CD14-positive monocyte (primary cell): Measurements from ENCODE around the gene MYADML2. TPM values are rescaled to one million over a fixed set of nuclear protein-coding genes. Genes with fewer than 3 reads are reported as not detected.

Experiments
- DNase-seq, 3 donors: peaks; one replicate each; pipeline ENCODE4 v3.0.0-alpha.2; 2011 to 2022
- H2AFZ ChIP-seq: 2 replicates; pipeline ENCODE4 v1.6.0; 2012; ENCODE audit warnings: mild to moderate bottlenecking, low read depth, low read length, inconsistent platforms; ENCODE audit not compliant: insufficient read depth, poor library complexity, severe bottlenecking
- H3K27ac ChIP-seq, 2 donors: 1 replicate in 1 of 2; 2 replicates in 1 of 2; pipeline ENCODE4 v1.5.1; 2012 to 2013; ENCODE audit warnings: low read length in 2 of 2, control low read depth in 1 of 2, inconsistent platforms in 1 of 2, low read depth in 1 of 2, mild to moderate bottlenecking in 1 of 2
- H3K27me3 ChIP-seq, 2 donors: one replicate each; pipeline versions ENCODE4 v1.6.0 to v1.6.1; 2011 to 2013; ENCODE audit warnings: low read length in 2 of 2; ENCODE audit not compliant: control insufficient read depth in 2 of 2, insufficient read depth in 2 of 2
- H3K36me3 ChIP-seq, 2 donors: replicated peaks in 1 of 2; 1 replicate in 1 of 2; 2 replicates in 1 of 2; pipeline versions ENCODE4 v1.5.1 to v1.6.1; 2012 to 2013; ENCODE audit warnings: low read length in 2 of 2, control low read depth in 1 of 2, inconsistent platforms in 1 of 2, mild to moderate bottlenecking in 1 of 2; ENCODE audit not compliant: insufficient read depth in 2 of 2, control insufficient read depth in 1 of 2
- H3K4me1 ChIP-seq, 2 donors: 1 replicate in 1 of 2; 2 replicates in 1 of 2; pipeline versions ENCODE4 v1.5.1 to v1.6.1; 2012 to 2013; ENCODE audit warnings: low read length in 2 of 2, control low read depth in 1 of 2, inconsistent platforms in 1 of 2, mild to moderate bottlenecking in 1 of 2, moderate library complexity in 1 of 2; ENCODE audit not compliant: insufficient read depth in 2 of 2, control insufficient read depth in 1 of 2
- H3K4me2 ChIP-seq: replicated peaks from 2 replicates; pipeline ENCODE3; 2012; ENCODE audit warnings: low read length, moderate library complexity, mild to moderate bottlenecking; ENCODE audit not compliant: poor library complexity, severe bottlenecking; ENCODE audit errors: extremely low read depth
- H3K4me3 ChIP-seq, 3 experiments: fragments of 200-600 bp in 1 of 3; sonication (generic) in 1 of 3; replicated peaks in 1 of 3; 1 replicate in 2 of 3; 2 replicates in 1 of 3; pipeline ENCODE4 v1.5.1; 2011 to 2013; ENCODE audit warnings: low read length in 3 of 3, mild to moderate bottlenecking in 3 of 3, control low read depth in 2 of 3, low read depth in 2 of 3, inconsistent platforms in 1 of 3, moderate library complexity in 1 of 3
- H3K79me2 ChIP-seq: 2 replicates; pipeline ENCODE4 v1.6.0; 2012; ENCODE audit warnings: mild to moderate bottlenecking, control low read depth, inconsistent platforms, low read length, moderate library complexity; ENCODE audit not compliant: insufficient read depth
- H3K9ac ChIP-seq: 2 replicates; pipeline ENCODE4 v1.6.0; 2017; ENCODE audit warnings: low read length, mild to moderate bottlenecking; ENCODE audit not compliant: insufficient read depth, poor library complexity, severe bottlenecking
- H3K9me3 ChIP-seq, 2 donors: replicated peaks in 1 of 2; 1 replicate in 1 of 2; 2 replicates in 1 of 2; pipeline versions ENCODE4 v1.5.1 to v1.6.1; 2012 to 2013; ENCODE audit warnings: low read length in 2 of 2, control low read depth in 1 of 2; ENCODE audit not compliant: control insufficient read depth in 1 of 2, insufficient read depth in 1 of 2
- H4K20me1 ChIP-seq: 2 replicates; pipeline ENCODE4 v1.6.0; 2012; ENCODE audit warnings: mild to moderate bottlenecking, low read length, control low read depth, moderate library complexity; ENCODE audit not compliant: insufficient read depth
- H3K27ac Mint-ChIP-seq, 7 donors: one replicate each; pipeline ENCODE4 v1.8.0; 2020; ENCODE audit warnings: mild to moderate bottlenecking in 7 of 7, mixed read lengths in 7 of 7, moderate library complexity in 6 of 7, inconsistent platforms in 2 of 7
- H3K27me3 Mint-ChIP-seq, 3 donors: one replicate each; pipeline ENCODE4 v1.8.0; 2021 to 2022; ENCODE audit warnings: low read depth in 3 of 3, mild to moderate bottlenecking in 3 of 3, mixed read lengths in 3 of 3, moderate library complexity in 3 of 3, inconsistent platforms in 1 of 3
- H3K36me3 Mint-ChIP-seq, 2 donors: one replicate each; pipeline ENCODE4 v1.8.0; 2020; ENCODE audit warnings: mixed read lengths in 2 of 2, inconsistent platforms in 1 of 2, mild to moderate bottlenecking in 1 of 2
- H3K4me1 Mint-ChIP-seq: one replicate; pipeline ENCODE4 v1.8.0; 2020; ENCODE audit warnings: mild to moderate bottlenecking, mixed read lengths
- H3K4me3 Mint-ChIP-seq, 2 donors: one replicate each; pipeline ENCODE4 v1.8.0; 2020; ENCODE audit warnings: mild to moderate bottlenecking in 2 of 2, mixed read lengths in 2 of 2, moderate library complexity in 1 of 2
- H3K9me3 Mint-ChIP-seq, 7 donors: one replicate each; pipeline ENCODE4 v1.8.0; 2020 to 2022; ENCODE audit warnings: mixed read lengths in 7 of 7, mild to moderate bottlenecking in 6 of 7, moderate library complexity in 6 of 7, inconsistent platforms in 2 of 7
- WGBS: methylation state at CpG from one replicate; pipeline ENCODE4 v1.1.5; 2013; ENCODE audit warnings: missing lambda C conversion rate; ENCODE audit not compliant: insufficient coverage; 5-methylcytosine and 5-hydroxymethylcytosine counted together
- intact Hi-C, 2 donors: fragments of 100-400 bp; cut with micrococcal nuclease; formaldehyde crosslinking; loops; one replicate each; pipeline versions ENCODE4 v1.15.0 to v1.15.1; 2023
- polyA plus RNA-seq, 3 donors: library from polyadenylated mRNA; depleted of rRNA in 1 of 3; unstranded in 2 of 3; stranded (reverse) in 1 of 3; fragments of 300-500 nt in 2 of 3; fragments of >200 nt in 1 of 3; fragmentation: Illumina TruSeq in 2 of 3; gene quantifications; 1 replicate in 2 of 3; 2 replicates in 1 of 3; pipeline ENCODE4 v1.2.3, GENCODE V29; 2012 to 2021
- TF ChIP-seq, protein P1 (sequence below): fragments of 200-600 bp; IDR thresholded peaks from one replicate; pipeline ENCODE4 v1.8.0; 2022; ENCODE audit warnings: antibody characterized with exemption, mild to moderate bottlenecking

The MYADML2 gene
- polyA plus RNA-seq, 3 donors, result not detected

DNA sequence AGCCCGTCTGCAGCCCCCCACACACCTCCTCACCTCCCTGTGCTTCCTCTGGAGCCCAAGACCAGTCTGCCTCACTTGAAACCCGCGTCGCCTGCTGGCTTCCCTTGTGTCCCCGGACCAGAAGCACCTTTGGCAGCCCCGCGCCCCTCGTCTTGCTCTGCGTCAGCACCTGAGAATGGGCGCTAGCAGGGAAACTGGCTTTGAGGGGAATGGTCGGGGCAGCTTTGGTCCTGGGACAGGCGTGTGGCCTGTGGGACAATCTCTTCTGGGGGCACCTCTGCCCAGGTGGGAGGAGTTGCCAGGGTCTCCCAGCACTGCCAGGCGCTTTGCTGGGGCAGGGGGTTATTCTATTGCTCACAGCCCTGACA is 15.9 kb downstream of the MYADML2 start:
- no peak overlapping the region for H3K4me2 ChIP-seq
- H3K79me2 ChIP-seq, result peaks cover 11% of the 10 kb centered on the region
- Mint-ChIP-seq H3K9me3 (peaks cover 0 to 5% (median 3%) of the 10 kb centered on the region in 7 donors), H3K4me1 (peaks cover 20% of the 10 kb centered on the region), H3K27ac (peak overlapping the region in 1 of 7 donors; percentile 51), H3K4me3 (peak overlapping the region in 1 of 2 donors; percentile 61), H3K36me3 (peaks cover 0 to 2% of the 10 kb centered on the region in 2 donors), H3K27me3 (peaks cover 36 to 56% (median 38%) of the 10 kb centered on the region in 3 donors)
- H3K9me3 ChIP-seq, result no peaks in the 10 kb centered on the region
- no peak overlapping the region for H3K9ac ChIP-seq
- peaks cover 15 to 21% of the 10 kb centered on the region in 2 donors for H3K4me1 ChIP-seq
- no peaks in the 10 kb centered on the region for H3K36me3 ChIP-seq
- peaks cover 6% of the 10 kb centered on the region for H4K20me1 ChIP-seq
- H2AFZ ChIP-seq, result no peak overlapping the region
- peaks cover 9 to 39% of the 10 kb centered on the region in 2 donors for H3K27me3 ChIP-seq
- DNase-seq, result no peak
- TF ChIP-seq, protein P1, sequence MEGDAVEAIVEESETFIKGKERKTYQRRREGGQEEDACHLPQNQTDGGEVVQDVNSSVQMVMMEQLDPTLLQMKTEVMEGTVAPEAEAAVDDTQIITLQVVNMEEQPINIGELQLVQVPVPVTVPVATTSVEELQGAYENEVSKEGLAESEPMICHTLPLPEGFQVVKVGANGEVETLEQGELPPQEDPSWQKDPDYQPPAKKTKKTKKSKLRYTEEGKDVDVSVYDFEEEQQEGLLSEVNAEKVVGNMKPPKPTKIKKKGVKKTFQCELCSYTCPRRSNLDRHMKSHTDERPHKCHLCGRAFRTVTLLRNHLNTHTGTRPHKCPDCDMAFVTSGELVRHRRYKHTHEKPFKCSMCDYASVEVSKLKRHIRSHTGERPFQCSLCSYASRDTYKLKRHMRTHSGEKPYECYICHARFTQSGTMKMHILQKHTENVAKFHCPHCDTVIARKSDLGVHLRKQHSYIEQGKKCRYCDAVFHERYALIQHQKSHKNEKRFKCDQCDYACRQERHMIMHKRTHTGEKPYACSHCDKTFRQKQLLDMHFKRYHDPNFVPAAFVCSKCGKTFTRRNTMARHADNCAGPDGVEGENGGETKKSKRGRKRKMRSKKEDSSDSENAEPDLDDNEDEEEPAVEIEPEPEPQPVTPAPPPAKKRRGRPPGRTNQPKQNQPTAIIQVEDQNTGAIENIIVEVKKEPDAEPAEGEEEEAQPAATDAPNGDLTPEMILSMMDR, result no peak
- 84% methylated on average over 12 of the region's 13 CpGs for WGBS
- intact Hi-C loops, result no loop called here
- no peak overlapping the region for H3K4me3 ChIP-seq
- H3K27ac ChIP-seq, result no peak overlapping the region

DNA sequence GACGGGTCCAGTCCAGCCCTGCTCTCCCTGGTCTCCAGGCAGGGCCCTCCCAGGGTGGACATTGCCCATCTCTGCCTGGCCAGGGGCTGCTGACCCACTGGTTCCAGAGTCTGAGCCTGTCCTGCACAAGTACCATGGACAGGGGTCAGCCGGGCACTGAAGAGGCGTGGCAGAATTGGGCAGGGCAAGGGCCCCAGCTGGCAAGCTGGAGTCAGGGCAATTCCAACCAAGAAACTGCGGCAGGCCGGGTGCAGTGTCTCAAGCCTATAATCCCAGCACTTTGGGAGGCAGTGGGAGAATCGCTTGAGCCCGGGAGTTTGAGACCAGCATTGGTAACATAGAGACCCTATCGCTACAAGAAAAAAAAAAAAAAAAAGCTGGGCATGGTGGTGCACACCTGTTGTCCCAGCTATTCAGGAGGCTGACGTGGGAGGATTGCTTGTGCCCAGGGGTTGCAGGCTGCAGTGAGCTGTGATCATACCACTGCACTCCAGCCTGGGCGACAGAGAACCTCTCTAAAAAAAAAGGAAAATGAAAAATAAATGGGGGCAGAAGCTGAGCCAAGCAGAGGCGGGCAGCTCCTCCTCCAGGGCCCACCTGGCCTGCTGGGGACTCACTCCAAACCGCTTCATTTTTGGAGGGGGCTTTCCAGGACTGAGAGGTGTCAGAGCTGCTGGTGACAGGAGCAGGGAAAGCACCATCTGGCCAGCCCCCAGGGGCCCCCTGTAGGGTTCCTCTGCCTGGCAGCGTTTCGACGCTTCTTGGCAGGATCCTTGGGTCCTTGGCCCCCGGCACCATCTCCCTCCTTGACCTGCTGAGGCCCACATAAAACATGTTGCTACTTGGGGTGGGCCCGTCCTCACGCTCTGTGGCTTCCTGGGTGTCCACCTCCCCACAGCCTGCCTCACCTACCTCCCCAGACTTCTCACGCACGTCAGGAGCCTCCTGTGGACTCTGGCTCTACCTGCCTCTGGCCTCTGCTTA is 16.6 kb downstream of the MYADML2 start:
- DNase-seq, result no peak
- intact Hi-C loops, result no loop called here
- H3K4me1 Mint-ChIP-seq, result peaks cover 25% of the 10 kb centered on the region
- H3K9ac ChIP-seq, result no peak overlapping the region
- H3K36me3 Mint-ChIP-seq, result peaks cover 0 to 2% of the 10 kb centered on the region in 2 donors
- WGBS, result 55% methylated on average over 10 of the region's 20 CpGs
- peaks cover 0 to 5% (median 0%) of the 10 kb centered on the region in 7 donors for H3K9me3 Mint-ChIP-seq
- peaks cover 22 to 28% of the 10 kb centered on the region in 2 donors for H3K4me1 ChIP-seq
- peaks cover 10% of the 10 kb centered on the region for H4K20me1 ChIP-seq
- peaks cover 9 to 39% of the 10 kb centered on the region in 2 donors for H3K27me3 ChIP-seq
- H3K36me3 ChIP-seq, result no peaks in the 10 kb centered on the region
- H2AFZ ChIP-seq, result no peak overlapping the region
- no peak overlapping the region for H3K27ac ChIP-seq
- no peaks in the 10 kb centered on the region for H3K9me3 ChIP-seq
- peaks cover 18% of the 10 kb centered on the region for H3K79me2 ChIP-seq
- no peak overlapping the region for H3K4me2 ChIP-seq
- no peak overlapping the region for H3K4me3 ChIP-seq
- peaks cover 35 to 49% (median 36%) of the 10 kb centered on the region in 3 donors for H3K27me3 Mint-ChIP-seq
- H3K4me3 Mint-ChIP-seq, result peak overlapping the region in 1 of 2 donors; percentile 61
- H3K27ac Mint-ChIP-seq, result peak overlapping the region in 1 of 7 donors; percentile 51
- TF ChIP-seq, protein P1, result no peak
